ENCODE data around the gene ATG14. TPM values are rescaled to one million over a fixed set of nuclear protein-coding genes. Genes with fewer than 3 reads are reported as not detected.

The ATG14 gene
- total RNA-seq, 1 experiment from 2014 or later: 12.6 TPM

DNA sequence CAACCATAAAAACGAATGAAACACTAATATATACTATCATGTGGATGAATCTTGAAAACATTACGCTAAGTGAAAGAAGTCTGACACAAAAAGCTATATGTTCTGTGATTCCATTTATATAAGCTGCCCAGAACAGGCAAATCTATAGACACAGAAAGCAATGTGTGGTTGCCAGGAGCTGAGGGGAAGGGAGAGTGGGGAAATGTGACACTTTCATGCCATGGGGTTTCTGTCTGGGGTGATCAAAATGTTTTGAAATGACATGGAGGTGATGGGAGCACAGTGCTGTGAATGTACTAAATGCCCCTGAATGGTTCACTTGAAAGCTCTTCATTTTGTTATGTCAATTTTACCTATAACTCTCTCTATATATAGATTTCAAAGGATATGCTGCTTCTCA is 30.1 kb downstream of the ATG14 start:
- H3K9ac ChIP-seq (ENCODE audit: low read length): no peak overlapping the region
- DNase-seq: no peak

DNA sequence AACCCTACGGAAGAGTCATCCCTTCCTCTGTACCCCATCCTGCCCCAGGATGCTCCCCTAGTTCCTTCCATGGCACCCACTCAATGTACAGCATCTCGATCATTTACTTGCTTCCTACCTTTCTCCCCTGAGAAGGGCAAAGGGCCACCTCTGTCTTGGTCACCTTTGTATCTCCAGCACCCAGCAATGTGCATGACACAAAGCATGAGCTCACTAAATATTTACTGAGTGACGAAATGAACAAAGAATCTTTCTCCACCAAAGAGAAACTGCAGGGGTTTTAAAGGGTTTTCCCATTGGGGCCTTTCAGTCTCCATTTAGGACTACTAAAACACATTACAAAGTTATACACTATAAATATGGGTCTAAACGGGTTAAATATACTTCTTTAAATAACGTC is 30.6 kb downstream of the ATG14 start:
- Histone ChIP-seq H2AFZ (ENCODE audit: low read length) (no peak overlapping the region), H3K27me3 (ENCODE audit: low read length) (no peaks in the 10 kb centered on the region), H3K9ac (ENCODE audit: low read length) (no peak overlapping the region), H3K4me2 (ENCODE audit: low read depth, low read length, poor library complexity, severe bottlenecking) (no peak overlapping the region), H3K79me2 (ENCODE audit: low read length) (no peaks in the 10 kb centered on the region), H3K4me3 (ENCODE audit: low read length) (no peak overlapping the region), H3K4me1 (ENCODE audit: low read length) (no peaks in the 10 kb centered on the region), H3K36me3 (ENCODE audit: insufficient read depth, low read length) (peaks cover 13% of the 10 kb centered on the region; the same call in 1 of the 2 replicates), H3K9me3 (ENCODE audit: low read length) (no peaks in the 10 kb centered on the region), H3K27ac (ENCODE audit: low read length) (no peak overlapping the region), H4K20me1 (ENCODE audit: insufficient read depth, low read depth, low read length) (no peaks in the 10 kb centered on the region), H3K9me2 (replicated peaks; ENCODE audit: insufficient read depth, low read length) (no peaks in the 10 kb centered on the region)
- DNase-seq: no peak

More for the DNA sequence above, 30.1 kb downstream of the ATG14 start:
- no peaks in the 10 kb centered on the region for H3K4me1 ChIP-seq (ENCODE audit: low read length)
- no peaks in the 10 kb centered on the region for H4K20me1 ChIP-seq (ENCODE audit: insufficient read depth, low read depth, low read length)
- H3K9me3 ChIP-seq (ENCODE audit: low read length): no peaks in the 10 kb centered on the region
- H3K9me2 ChIP-seq (replicated peaks; ENCODE audit: insufficient read depth, low read length): no peaks in the 10 kb centered on the region
- H2AFZ ChIP-seq (ENCODE audit: low read length): no peak overlapping the region
- H3K4me2 ChIP-seq (ENCODE audit: low read depth, low read length, poor library complexity, severe bottlenecking): no peak overlapping the region
- H3K27me3 ChIP-seq (ENCODE audit: low read length): no peaks in the 10 kb centered on the region
- no peak overlapping the region for H3K27ac ChIP-seq (ENCODE audit: low read length)
- no peaks in the 10 kb centered on the region for H3K79me2 ChIP-seq (ENCODE audit: low read length)
- H3K4me3 ChIP-seq (ENCODE audit: low read length): no peak overlapping the region
- H3K36me3 ChIP-seq (ENCODE audit: insufficient read depth, low read length): peaks cover 8% of the 10 kb centered on the region; the same call in 1 of the 2 replicates

DNA sequence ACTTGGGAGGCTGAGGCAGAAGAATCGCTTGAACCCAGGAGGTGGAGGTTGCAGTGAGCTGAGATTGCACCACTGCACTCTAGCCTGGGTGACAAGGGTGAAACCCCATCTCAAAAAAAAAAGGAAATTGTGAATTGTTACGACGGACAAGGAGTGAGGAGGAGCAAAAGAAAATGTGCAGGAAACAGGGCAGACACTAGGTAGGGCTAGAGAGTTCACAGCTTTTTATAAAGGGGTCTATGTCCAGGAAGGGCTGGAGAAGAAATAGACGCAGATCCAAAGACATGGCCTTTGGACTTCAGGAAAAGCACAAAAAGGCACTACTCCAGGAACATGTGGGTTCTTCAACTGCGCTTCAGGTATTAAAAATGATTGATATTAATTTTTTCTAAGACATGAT is 34.4 kb downstream of the ATG14 start:
- H2AFZ ChIP-seq (ENCODE audit: low read length): no peak overlapping the region
- H3K27me3 ChIP-seq (ENCODE audit: low read length): no peaks in the 10 kb centered on the region
- peaks cover 15% of the 10 kb centered on the region; the same call in 1 of the 2 replicates for H3K36me3 ChIP-seq (ENCODE audit: insufficient read depth, low read length)
- H3K4me1 ChIP-seq (ENCODE audit: low read length): no peaks in the 10 kb centered on the region
- H3K27ac ChIP-seq (ENCODE audit: low read length): no peak overlapping the region
- H3K4me3 ChIP-seq (ENCODE audit: low read length): no peak overlapping the region
- H3K9ac ChIP-seq (ENCODE audit: low read length): no peak overlapping the region
- H4K20me1 ChIP-seq (ENCODE audit: insufficient read depth, low read depth, low read length): no peaks in the 10 kb centered on the region
- no peaks in the 10 kb centered on the region for H3K9me3 ChIP-seq (ENCODE audit: low read length)
- H3K79me2 ChIP-seq (ENCODE audit: low read length): no peaks in the 10 kb centered on the region
- DNase-seq: no peak
- H3K4me2 ChIP-seq (ENCODE audit: low read depth, low read length, poor library complexity, severe bottlenecking): no peak overlapping the region
- H3K9me2 ChIP-seq (replicated peaks; ENCODE audit: insufficient read depth, low read length): no peaks in the 10 kb centered on the region

DNA sequence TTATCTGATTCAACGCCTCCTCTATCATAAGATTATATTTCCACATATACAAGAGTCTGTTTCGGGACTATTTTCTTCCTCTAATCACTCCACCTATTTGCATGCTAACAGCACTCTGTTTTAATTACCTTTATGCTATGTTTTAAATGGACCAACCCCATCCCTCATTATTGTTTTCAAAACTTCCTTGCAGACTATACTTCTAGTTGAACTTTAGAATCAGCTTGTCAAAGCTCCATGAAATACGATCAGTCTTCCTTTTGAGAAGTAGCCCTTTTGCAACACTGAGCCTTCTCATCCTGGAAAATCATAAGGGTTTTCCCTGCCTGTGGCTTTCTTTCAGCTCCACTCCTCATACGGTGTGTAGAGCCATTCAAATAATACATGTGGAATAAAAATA is 36.9 kb downstream of the ATG14 start:
- Histone ChIP-seq H3K9me2 (replicated peaks; ENCODE audit: insufficient read depth, low read length) (no peaks in the 10 kb centered on the region), H3K36me3 (ENCODE audit: insufficient read depth, low read length) (peaks cover 15% of the 10 kb centered on the region; the same call in 1 of the 2 replicates), H3K4me1 (ENCODE audit: low read length) (no peaks in the 10 kb centered on the region), H2AFZ (ENCODE audit: low read length) (no peak overlapping the region), H3K9ac (ENCODE audit: low read length) (no peak overlapping the region), H3K4me3 (ENCODE audit: low read length) (no peak overlapping the region), H3K27me3 (ENCODE audit: low read length) (no peaks in the 10 kb centered on the region), H4K20me1 (ENCODE audit: insufficient read depth, low read depth, low read length) (no peaks in the 10 kb centered on the region), H3K27ac (ENCODE audit: low read length) (no peak overlapping the region), H3K79me2 (ENCODE audit: low read length) (no peaks in the 10 kb centered on the region), H3K9me3 (ENCODE audit: low read length) (no peaks in the 10 kb centered on the region), H3K4me2 (ENCODE audit: low read depth, low read length, poor library complexity, severe bottlenecking) (no peak overlapping the region)
- DNase-seq: no peak

DNA sequence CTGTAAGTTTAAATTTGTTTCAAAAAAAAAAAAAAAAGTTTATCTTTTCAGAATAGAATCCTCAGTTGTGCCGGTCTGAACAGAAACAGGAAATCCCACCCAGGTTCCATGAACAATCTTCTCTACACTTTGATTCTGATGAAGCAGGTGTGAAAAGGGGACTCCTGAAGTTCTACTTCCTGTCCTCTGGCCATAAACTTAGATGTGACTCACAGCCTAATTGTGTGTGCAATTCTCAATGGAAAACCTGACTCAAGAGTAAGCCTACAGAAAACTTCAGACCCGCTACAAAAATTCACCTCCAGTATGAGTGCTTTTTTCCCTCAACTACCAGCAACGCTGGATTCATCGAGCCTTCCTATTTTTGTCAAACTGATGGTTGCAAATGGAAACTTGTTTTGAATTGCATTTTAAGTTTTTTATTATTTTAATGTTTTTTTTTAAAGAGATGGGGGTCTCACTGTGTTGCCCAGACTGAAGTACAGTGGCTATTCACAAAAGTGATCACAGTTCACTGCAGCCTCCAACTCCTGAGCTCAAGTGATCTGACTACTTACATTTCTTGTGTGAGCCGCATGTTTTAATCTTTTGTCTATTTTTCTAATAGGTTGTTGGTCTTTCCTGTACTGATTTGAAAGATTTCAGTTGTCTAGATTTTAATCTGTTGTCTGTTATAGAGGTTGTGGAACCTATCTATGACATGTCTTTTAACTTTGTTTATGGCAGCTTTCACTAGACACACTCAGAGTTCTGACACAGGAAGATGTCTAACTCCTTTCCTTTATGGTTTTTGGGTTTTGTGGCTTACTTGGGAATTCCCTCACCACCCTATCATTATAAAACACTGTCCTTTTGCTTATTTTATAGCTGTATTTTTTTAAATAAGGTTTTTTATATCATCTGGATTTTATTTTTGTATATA is 37.6 kb downstream of the ATG14 start:
- Histone ChIP-seq H3K36me3 (ENCODE audit: insufficient read depth, low read length) (peaks cover 15% of the 10 kb centered on the region; the same call in 1 of the 2 replicates), H3K27ac (ENCODE audit: low read length) (no peak overlapping the region), H3K9me2 (replicated peaks; ENCODE audit: insufficient read depth, low read length) (no peaks in the 10 kb centered on the region), H3K9ac (ENCODE audit: low read length) (no peak overlapping the region), H2AFZ (ENCODE audit: low read length) (no peak overlapping the region), H3K4me1 (ENCODE audit: low read length) (no peaks in the 10 kb centered on the region), H3K27me3 (ENCODE audit: low read length) (no peaks in the 10 kb centered on the region), H3K9me3 (ENCODE audit: low read length) (no peaks in the 10 kb centered on the region), H4K20me1 (ENCODE audit: insufficient read depth, low read depth, low read length) (no peaks in the 10 kb centered on the region), H3K79me2 (ENCODE audit: low read length) (no peaks in the 10 kb centered on the region), H3K4me2 (ENCODE audit: low read depth, low read length, poor library complexity, severe bottlenecking) (no peak overlapping the region), H3K4me3 (ENCODE audit: low read length) (no peak overlapping the region)
- no peak for DNase-seq

DNA sequence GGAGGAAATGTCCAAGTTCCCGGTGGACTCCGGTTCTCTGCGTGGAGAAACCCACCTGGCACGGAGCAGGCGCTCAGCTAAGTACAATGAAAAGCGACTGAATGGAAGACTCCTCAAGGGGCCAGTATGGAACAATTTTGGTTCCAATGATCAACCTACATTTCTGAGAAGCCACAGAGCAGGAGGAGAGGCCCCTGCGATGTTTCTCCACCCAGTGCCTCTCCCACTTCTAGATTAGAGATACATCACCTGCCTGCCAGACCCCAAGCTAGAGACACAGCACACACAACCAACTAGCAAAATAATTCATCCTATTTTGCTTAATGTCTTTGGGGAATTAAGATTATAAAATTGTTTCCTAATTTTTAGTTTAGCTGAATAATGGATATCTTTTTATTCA is 38.8 kb downstream of the ATG14 start:
- Histone ChIP-seq H3K4me3 (ENCODE audit: low read length) (no peak overlapping the region), H3K4me2 (ENCODE audit: low read depth, low read length, poor library complexity, severe bottlenecking) (no peak overlapping the region), H3K79me2 (ENCODE audit: low read length) (no peaks in the 10 kb centered on the region), H3K27ac (ENCODE audit: low read length) (no peak overlapping the region), H3K36me3 (ENCODE audit: insufficient read depth, low read length) (peaks cover 16% of the 10 kb centered on the region; the same call in 1 of the 2 replicates), H4K20me1 (ENCODE audit: insufficient read depth, low read depth, low read length) (no peaks in the 10 kb centered on the region), H3K27me3 (ENCODE audit: low read length) (no peaks in the 10 kb centered on the region), H2AFZ (ENCODE audit: low read length) (no peak overlapping the region), H3K9ac (ENCODE audit: low read length) (no peak overlapping the region), H3K4me1 (ENCODE audit: low read length) (no peaks in the 10 kb centered on the region), H3K9me3 (ENCODE audit: low read length) (no peaks in the 10 kb centered on the region), H3K9me2 (replicated peaks; ENCODE audit: insufficient read depth, low read length) (no peaks in the 10 kb centered on the region)
- no peak for DNase-seq

DNA sequence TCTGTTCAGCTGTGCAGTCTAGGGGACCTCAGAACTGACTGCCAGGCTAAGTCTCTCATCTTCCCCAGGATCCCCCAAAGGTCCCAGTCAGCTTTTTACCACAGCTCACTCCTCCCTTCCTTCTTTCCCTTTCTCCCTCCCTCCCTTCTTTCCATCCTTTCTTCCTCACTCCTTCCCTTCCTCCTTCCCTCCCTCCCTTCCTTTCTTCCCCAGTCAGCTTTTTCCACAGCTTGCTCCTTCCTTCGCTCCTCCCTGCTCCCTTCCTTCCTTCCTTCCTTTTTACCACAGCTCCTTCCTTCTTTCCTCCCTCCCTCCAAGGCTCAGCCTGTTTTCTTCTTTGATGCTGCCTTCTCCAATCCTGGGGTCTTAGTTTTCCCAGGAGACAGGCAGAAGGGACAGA is 39.2 kb downstream of the ATG14 start:
- H3K27me3 ChIP-seq (ENCODE audit: low read length): no peaks in the 10 kb centered on the region
- no peak overlapping the region for H3K27ac ChIP-seq (ENCODE audit: low read length)
- H3K9ac ChIP-seq (ENCODE audit: low read length): no peak overlapping the region
- no peaks in the 10 kb centered on the region for H3K79me2 ChIP-seq (ENCODE audit: low read length)
- H2AFZ ChIP-seq (ENCODE audit: low read length): no peak overlapping the region
- no peaks in the 10 kb centered on the region for H3K9me3 ChIP-seq (ENCODE audit: low read length)
- no peak overlapping the region for H3K4me3 ChIP-seq (ENCODE audit: low read length)
- no peak for DNase-seq
- no peaks in the 10 kb centered on the region for H3K9me2 ChIP-seq (replicated peaks; ENCODE audit: insufficient read depth, low read length)
- no peaks in the 10 kb centered on the region for H3K4me1 ChIP-seq (ENCODE audit: low read length)
- peaks cover 18% of the 10 kb centered on the region; the same call in 1 of the 2 replicates for H3K36me3 ChIP-seq (ENCODE audit: insufficient read depth, low read length)
- H4K20me1 ChIP-seq (ENCODE audit: insufficient read depth, low read depth, low read length): no peaks in the 10 kb centered on the region
- no peak overlapping the region for H3K4me2 ChIP-seq (ENCODE audit: low read depth, low read length, poor library complexity, severe bottlenecking)

DNA sequence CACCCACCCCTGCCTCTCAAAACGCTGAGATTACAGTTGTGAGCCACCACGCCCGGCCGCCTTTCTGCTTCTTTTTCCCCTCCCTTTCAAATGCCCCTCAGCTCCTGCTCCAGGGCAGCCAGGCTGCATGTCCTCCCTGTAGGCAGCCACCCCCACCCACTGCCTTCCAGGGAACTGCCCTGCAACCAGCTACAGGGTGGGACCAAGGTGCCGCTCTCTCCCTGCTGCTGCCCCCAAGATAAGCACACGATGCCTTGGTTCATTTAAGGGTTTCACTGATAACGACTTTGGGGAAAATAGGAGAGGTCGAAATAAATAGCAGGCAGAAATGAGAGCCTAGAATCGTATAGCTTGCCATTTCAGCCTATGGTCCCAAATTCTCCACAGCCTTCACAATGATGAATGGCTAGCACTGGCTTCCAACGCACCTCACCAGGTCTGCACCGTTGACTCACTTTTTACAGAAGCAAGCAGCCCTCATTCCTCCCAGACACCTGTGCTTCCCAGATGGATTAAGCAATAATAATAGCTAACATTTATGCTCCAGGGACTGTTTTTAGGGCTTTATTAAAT is 40.7 kb downstream of the ATG14 start:
- no peak for DNase-seq
- Histone ChIP-seq H3K4me3 (ENCODE audit: low read length) (no peak overlapping the region), H4K20me1 (ENCODE audit: insufficient read depth, low read depth, low read length) (no peaks in the 10 kb centered on the region), H3K9me2 (replicated peaks; ENCODE audit: insufficient read depth, low read length) (no peaks in the 10 kb centered on the region), H2AFZ (ENCODE audit: low read length) (no peak overlapping the region), H3K27me3 (ENCODE audit: low read length) (no peaks in the 10 kb centered on the region), H3K4me2 (ENCODE audit: low read depth, low read length, poor library complexity, severe bottlenecking) (no peak overlapping the region), H3K36me3 (ENCODE audit: insufficient read depth, low read length) (peaks cover 17% of the 10 kb centered on the region; the same call in 1 of the 2 replicates), H3K9ac (ENCODE audit: low read length) (no peak overlapping the region), H3K79me2 (ENCODE audit: low read length) (no peaks in the 10 kb centered on the region), H3K4me1 (ENCODE audit: low read length) (no peaks in the 10 kb centered on the region), H3K9me3 (ENCODE audit: low read length) (no peaks in the 10 kb centered on the region), H3K27ac (ENCODE audit: low read length) (no peak overlapping the region)

Data from Karpas-422 (cell line).